Kasumi-1 (cell line): ENCODE measurements around the gene TOM1L2.
"Not testable (repeated sequence)": the region's sequence is repeated elsewhere in the genome, so short reads cannot be mapped to it uniquely, and the experiment has no call there.

Source experiments
- DNase-seq, 2 experiments: peaks; one replicate each; lab custom pipeline; 2025; lab: John Stamatoyannopoulos, UW

TOM1L2 gene

GRCh38 chr17:17943281-17943984, 28.8 kb downstream of the TOM1L2 start:
- no peak for DNase-seq

GRCh38 chr17:17942846-17943245, 29.4 kb downstream of the TOM1L2 start:
- DNase-seq, result no peak

GRCh38 chr17:17941015-17941414, 31.2 kb downstream of the TOM1L2 start:
- DNase-seq, result no peak

GRCh38 chr17:17940441-17940911, 31.7 kb downstream of the TOM1L2 start:
- no peak for DNase-seq

- DNase-seq, result not testable (repeated sequence)
Measured at GRCh38 chr17:17939941-17940340, 32.3 kb downstream of the TOM1L2 start.

- no peak for DNase-seq
Measured at GRCh38 chr17:17938388-17939107, 33.7 kb downstream of the TOM1L2 start.

- DNase-seq, result no peak
Measured at GRCh38 chr17:17937958-17938357, 34.2 kb downstream of the TOM1L2 start.

- no peak for DNase-seq
Measured at GRCh38 chr17:17937201-17937853, 34.9 kb downstream of the TOM1L2 start.

- DNase-seq, result peak; percentile 2 to 10
Measured at GRCh38 chr17:17935321-17936271, 36.6 kb downstream of the TOM1L2 start.

GRCh38 chr17:17934806-17935205, 37.4 kb downstream of the TOM1L2 start:
- no peak for DNase-seq

- no peak for DNase-seq
Measured at GRCh38 chr17:17934214-17934613, 38.0 kb downstream of the TOM1L2 start.

- DNase-seq, result no peak
Measured at GRCh38 chr17:17933775-17934174, 38.4 kb downstream of the TOM1L2 start.

- DNase-seq, result no peak
Measured at GRCh38 chr17:17931159-17931558, 41.0 kb downstream of the TOM1L2 start.

- no peak for DNase-seq
Measured at GRCh38 chr17:17930674-17931073, 41.5 kb downstream of the TOM1L2 start.

- DNase-seq, result no peak
Measured at GRCh38 chr17:17929655-17930380, 42.4 kb downstream of the TOM1L2 start.

GRCh38 chr17:17928398-17929287, 43.6 kb downstream of the TOM1L2 start:
- no peak for DNase-seq

GRCh38 chr17:17926840-17927449, 45.3 kb downstream of the TOM1L2 start:
- no peak for DNase-seq

- DNase-seq, result no peak
Measured at GRCh38 chr17:17926036-17926435, 46.2 kb downstream of the TOM1L2 start.

- peak in 1 of 2 experiments; percentile 14 for DNase-seq
Measured at GRCh38 chr17:17924857-17925250, 47.3 kb downstream of the TOM1L2 start.
